Aorta (tissue), 5 donors: ENCODE data around the gene NTF4. TPM values are rescaled to one million over a fixed set of nuclear protein-coding genes. Genes with fewer than 3 reads are reported as not detected.

Source experiments
- ATAC-seq: fragments of 200-7000 bp; cut with Tn5 transposase; one replicate; pipeline ENCODE4 v1.9.1; 2022; ENCODE audit warnings: moderate library complexity; ENCODE audit not compliant: low FRiP score
- DNase-seq, 2 donors: peaks; one replicate each; pipeline ENCODE4 v3.0.0-alpha.2; 2020
- H3K27ac ChIP-seq, 2 donors: one replicate each; pipeline ENCODE4 v1.5.1; 2013; ENCODE audit warnings: low read length in 2 of 2, mild to moderate bottlenecking in 2 of 2, moderate library complexity in 2 of 2, control low read depth in 1 of 2, inconsistent platforms in 1 of 2, low read depth in 1 of 2
- H3K27me3 ChIP-seq, 2 donors: one replicate each; pipeline ENCODE4 v1.6.1; 2013; ENCODE audit warnings: control low read depth in 1 of 2, low read length in 1 of 2, mild to moderate bottlenecking in 1 of 2, moderate library complexity in 1 of 2; ENCODE audit not compliant: insufficient read depth in 2 of 2, control insufficient read depth in 1 of 2
- H3K36me3 ChIP-seq, 2 donors: one replicate each; pipeline ENCODE4 v1.6.1; 2013; ENCODE audit warnings: control low read depth in 1 of 2, low read length in 1 of 2, mild to moderate bottlenecking in 1 of 2; ENCODE audit not compliant: insufficient read depth in 2 of 2, control insufficient read depth in 1 of 2
- H3K4me1 ChIP-seq, 2 donors: one replicate each; pipeline ENCODE4 v1.6.1; 2013; ENCODE audit warnings: low read length in 2 of 2, control low read depth in 1 of 2, mild to moderate bottlenecking in 1 of 2, moderate library complexity in 1 of 2; ENCODE audit not compliant: insufficient read depth in 2 of 2, control insufficient read depth in 1 of 2
- H3K4me3 ChIP-seq, 2 donors: one replicate each; pipeline ENCODE4 v1.5.1; 2013; ENCODE audit warnings: low read length in 2 of 2, control low read depth in 1 of 2, mild to moderate bottlenecking in 1 of 2
- H3K9me3 ChIP-seq: one replicate; pipeline ENCODE4 v1.6.1; 2013; ENCODE audit warnings: mild to moderate bottlenecking, low read length; ENCODE audit not compliant: control insufficient read depth
- WGBS, 2 donors: extraction: QIAGEN DNeasy Blood & Tissue Kit; methylation state at CpG; one replicate each; pipeline ENCODE4 v1.1.7; 2013; 5-methylcytosine and 5-hydroxymethylcytosine counted together
- intact Hi-C, 2 donors: fragments of 100-400 bp; cut with DNase I; formaldehyde crosslinking; loops; one replicate each; pipeline versions ENCODE4 v1.14.2 to v1.15.0; 2022
- polyA plus RNA-seq, 2 donors: library from polyadenylated mRNA; stranded (reverse); fragments of 200-250 nt; gene quantifications; one replicate each; pipeline ENCODE4 v1.2.3, GENCODE V29; 2013
- total RNA-seq, 2 donors: library from RNA; stranded (reverse); fragmentation: NEBNext Ultra II Directional; extraction: Animal tissue kit (Norgen Biotek cat#: 25700); gene quantifications; one replicate each; pipeline ENCODE4 v1.2.1, GENCODE V29; 2021
- donor health status: healthy with polysubstance abuse.
- donor health status: Bipolar disorder and iron deficiency.
- donor health status: DM: no; HTN: no; CAD: no.
- donor health status: DM: no; HTN: no; CAD: no.
- donor health status: DM: yes; HTN: yes; CAD: no.

The NTF4 gene
- total and polyA plus RNA-seq, 4 donors = not detected

GRCh38 chr19:49094505-49095482 lies 30.2 kb upstream of the NTF4 start:
- no peak overlapping the region for H3K27ac ChIP-seq
- ATAC-seq = no peak

GRCh38 chr19:49092686-49093085 lies 28.1 kb upstream of the NTF4 start:
- H3K9me3 ChIP-seq = no peaks in the 10 kb centered on the region
- peaks cover 7 to 8% of the 10 kb centered on the region in 2 donors for H3K36me3 ChIP-seq
- WGBS, 2 donors = 88% methylated on average over 6 of the region's 6 CpGs
- H3K27ac ChIP-seq = no peak overlapping the region
- no peak for DNase-seq
- H3K27me3 ChIP-seq = no peaks in the 10 kb centered on the region
- no peak for ATAC-seq
- no peaks in the 10 kb centered on the region for H3K4me1 ChIP-seq
- no peak overlapping the region for H3K4me3 ChIP-seq
- intact Hi-C loops = loop anchor here in 1 of 2 donors (5.0 to 10.0 kb wide), 2 partner anchors 52 to 105 kb away; no protein-coding TSS in a partner anchor

More at GRCh38 chr19:49094505-49095482, 30.2 kb upstream of the NTF4 start:
- Histone ChIP-seq H3K9me3 (no peaks in the 10 kb centered on the region), H3K36me3 (peaks cover 7 to 11% of the 10 kb centered on the region in 2 donors), H3K4me1 (no peaks in the 10 kb centered on the region), H3K27me3 (no peaks in the 10 kb centered on the region), H3K4me3 (no peak overlapping the region)
- intact Hi-C loops = loop anchor here (5.0 to 10.0 kb wide), 3 partner anchors 50 to 113 kb away; no protein-coding TSS in a partner anchor
- WGBS, 2 donors = 71 to 72% methylated on average over 23 of the region's 23 CpGs
- no peak for DNase-seq

GRCh38 chr19:49091391-49092038 lies 26.9 kb upstream of the NTF4 start:
- Histone ChIP-seq H3K4me1 (no peaks in the 10 kb centered on the region), H3K4me3 (no peak overlapping the region), H3K27ac (no peak overlapping the region), H3K36me3 (peaks cover 8 to 9% of the 10 kb centered on the region in 2 donors), H3K9me3 (no peaks in the 10 kb centered on the region), H3K27me3 (no peaks in the 10 kb centered on the region)
- intact Hi-C loops = loop anchor here in 1 of 2 donors (5.0 to 10.0 kb wide), 2 partner anchors 53 to 106 kb away; no protein-coding TSS in a partner anchor
- DNase-seq (no peak), ATAC-seq (no peak)
- 91 to 93% methylated on average over 17 of the region's 17 CpGs for WGBS, 2 donors

- DNase-seq (no peak), ATAC-seq (no peak)
- Histone ChIP-seq H3K4me3 (peak overlapping the region; percentile 24 to 65), H3K27ac (no peak overlapping the region), H3K9me3 (no peaks in the 10 kb centered on the region), H3K4me1 (no peaks in the 10 kb centered on the region), H3K27me3 (no peaks in the 10 kb centered on the region), H3K36me3 (peaks cover 4 to 8% of the 10 kb centered on the region in 2 donors)
- 54 to 58% methylated on average over 11 of the region's 11 CpGs for WGBS, 2 donors
- intact Hi-C loops = no loop called here
These were observed 21.7 kb upstream of the NTF4 start for GRCh38 chr19:49086296-49086695.

- H3K9me3 ChIP-seq = no peaks in the 10 kb centered on the region
- ATAC-seq (no peak), DNase-seq (no peak)
- H3K27ac ChIP-seq = peak overlapping the region in 1 of 2 donors; percentile 18
- H3K4me3 ChIP-seq = peak overlapping the region; percentile 24 to 65
- no peaks in the 10 kb centered on the region for H3K4me1 ChIP-seq
- no peaks in the 10 kb centered on the region for H3K27me3 ChIP-seq
- peaks cover 4 to 8% of the 10 kb centered on the region in 2 donors for H3K36me3 ChIP-seq
- intact Hi-C loops = no loop called here
- WGBS, 2 donors = 0 to 2% methylated on average over 14 of the region's 14 CpGs
These were observed 21.2 kb upstream of the NTF4 start for GRCh38 chr19:49085868-49086232.

GRCh38 chr19:49085020-49085867 lies 20.6 kb upstream of the NTF4 start, which contains the start of gene SNRNP70:
TSS of gene SNRNP70 (plus strand) at chr19:49085451. CDS start at chr19:49086415, 964 bp downstream.
- 0 to 1% methylated on average over 57 to 89 of the region's 89 CpGs for WGBS, 2 donors
- no peaks in the 10 kb centered on the region for H3K9me3 ChIP-seq
- peaks cover 2 to 3% of the 10 kb centered on the region in 2 donors for H3K36me3 ChIP-seq
- intact Hi-C loops = no loop called here
- peak; percentile 100 for DNase-seq
- H3K27me3 ChIP-seq = no peaks in the 10 kb centered on the region
- H3K4me3 ChIP-seq = peak within 1 kb of the TSS; percentile 24 to 65
- no peaks in the 10 kb centered on the region for H3K4me1 ChIP-seq
- ATAC-seq = peak; percentile 99
- H3K27ac ChIP-seq = peak within 1 kb of the TSS in 1 of 2 donors; percentile 58

- H3K4me1 ChIP-seq = no peaks in the 10 kb centered on the region
- 67 to 70% methylated on average over 26 of the region's 26 CpGs for WGBS, 2 donors
- DNase-seq = no peak
- H3K27me3 ChIP-seq = no peaks in the 10 kb centered on the region
- peaks cover 2% of the 10 kb centered on the region in 2 donors for H3K36me3 ChIP-seq
- H3K27ac ChIP-seq = peak overlapping the region in 1 of 2 donors; percentile 58
- ATAC-seq = no peak
- no peak overlapping the region for H3K4me3 ChIP-seq
- intact Hi-C loops = no loop called here
- no peaks in the 10 kb centered on the region for H3K9me3 ChIP-seq
These were observed 19.8 kb upstream of the NTF4 start for GRCh38 chr19:49084206-49085019.
